Osteoblast (primary cell): ENCODE measurements around the gene GGCX. TPM values are rescaled to one million over a fixed set of nuclear protein-coding genes. Genes with fewer than 3 reads are reported as not detected.

Experiments
- DNase-seq: peaks from one replicate; pipeline ENCODE4 v3.0.0; 2011; ENCODE audit warnings: low spot score, mixed read lengths; ENCODE audit not compliant: insufficient read length; ENCODE audit errors: missing footprints
- H2AFZ ChIP-seq: 2 replicates; pipeline ENCODE4 v1.6.0; 2011; ENCODE audit warnings: mild to moderate bottlenecking, low read length
- H3K27ac ChIP-seq: 2 replicates; pipeline ENCODE4 v1.5.1; 2011; ENCODE audit warnings: mild to moderate bottlenecking, low read depth, low read length, moderate library complexity
- H3K27me3 ChIP-seq: 2 replicates; pipeline ENCODE4 v1.6.0; 2012; ENCODE audit warnings: mild to moderate bottlenecking, control low read depth, inconsistent platforms, low read length, moderate library complexity; ENCODE audit not compliant: insufficient read depth
- H3K36me3 ChIP-seq: 2 replicates; pipeline ENCODE4 v1.5.1; 2011; ENCODE audit warnings: mild to moderate bottlenecking, low read length, control low read depth, moderate library complexity; ENCODE audit not compliant: insufficient read depth
- H3K4me1 ChIP-seq: 2 replicates; pipeline ENCODE4 v1.5.1; 2011; ENCODE audit warnings: mild to moderate bottlenecking, low read length, control low read depth, moderate library complexity; ENCODE audit not compliant: insufficient read depth
- H3K4me2 ChIP-seq: 2 replicates; pipeline ENCODE4 v1.6.0; 2011; ENCODE audit warnings: mild to moderate bottlenecking, low read length; ENCODE audit not compliant: insufficient read depth
- H3K4me3 ChIP-seq: fragments of 200-600 bp; sonication (generic); 3 replicates; pipeline ENCODE4 v1.5.1; 2012; ENCODE audit warnings: mild to moderate bottlenecking, low read length, inconsistent platforms; ENCODE audit not compliant: insufficient read depth
- H3K79me2 ChIP-seq: 2 replicates; pipeline ENCODE4 v1.6.0; 2012; ENCODE audit warnings: mild to moderate bottlenecking, low read length, control low read depth, inconsistent platforms; ENCODE audit not compliant: insufficient read depth
- H3K9me3 ChIP-seq: 2 replicates; pipeline ENCODE4 v1.5.1; 2011; ENCODE audit warnings: low read depth, low read length, control low read depth
- H4K20me1 ChIP-seq: 2 replicates; pipeline ENCODE4 v1.6.0; 2012; ENCODE audit warnings: mild to moderate bottlenecking, low read length, control low read depth; ENCODE audit not compliant: insufficient read depth
- total RNA-seq: library from RNA; depleted of rRNA; stranded (reverse); fragments of >200 nt; gene quantifications from 2 replicates; pipeline ENCODE4 v1.2.3, GENCODE V29; 2012
- TF ChIP-seq, protein P1 (sequence below): IDR thresholded peaks from 2 replicates; pipeline ENCODE4 v1.5.1; 2011; ENCODE audit warnings: mild to moderate bottlenecking, low read depth, low read length, moderate library complexity; ENCODE audit errors: extremely low read depth

Gene GGCX
- total RNA-seq, 1 donor, result 40.9 TPM

DNA sequence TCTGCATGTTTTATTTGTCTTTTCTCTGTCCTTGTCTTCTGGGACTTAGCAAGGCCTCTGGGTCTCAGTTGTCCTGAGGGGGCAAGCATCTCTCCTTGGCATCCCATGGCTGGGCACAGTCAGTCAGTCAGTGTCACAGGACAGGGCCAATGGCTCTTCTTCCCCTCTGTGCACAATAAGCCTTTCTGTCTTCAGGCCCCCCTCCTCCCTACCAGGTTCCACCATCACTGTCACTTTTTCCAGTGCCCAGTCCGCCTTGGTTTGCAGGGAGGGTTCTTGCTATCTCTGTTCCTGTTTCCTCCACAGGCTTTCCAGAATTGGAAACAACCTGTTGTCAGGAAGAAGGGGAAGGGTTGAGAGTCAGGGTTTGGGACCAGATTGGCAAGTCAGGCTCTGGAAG, 21.2 kb upstream of the GGCX start:
- DNase-seq, result peak; percentile 56
- Histone ChIP-seq H2AFZ (no peak overlapping the region), H3K79me2 (peaks cover 7% of the 10 kb centered on the region), H3K27ac (no peak overlapping the region), H3K27me3 (peaks cover 3% of the 10 kb centered on the region), H3K4me3 (no peak overlapping the region), H4K20me1 (no peaks in the 10 kb centered on the region), H3K36me3 (no peaks in the 10 kb centered on the region), H3K4me2 (no peak overlapping the region), H3K4me1 (peaks cover 20% of the 10 kb centered on the region), H3K9me3 (no peaks in the 10 kb centered on the region)
- TF ChIP-seq, protein P1, sequence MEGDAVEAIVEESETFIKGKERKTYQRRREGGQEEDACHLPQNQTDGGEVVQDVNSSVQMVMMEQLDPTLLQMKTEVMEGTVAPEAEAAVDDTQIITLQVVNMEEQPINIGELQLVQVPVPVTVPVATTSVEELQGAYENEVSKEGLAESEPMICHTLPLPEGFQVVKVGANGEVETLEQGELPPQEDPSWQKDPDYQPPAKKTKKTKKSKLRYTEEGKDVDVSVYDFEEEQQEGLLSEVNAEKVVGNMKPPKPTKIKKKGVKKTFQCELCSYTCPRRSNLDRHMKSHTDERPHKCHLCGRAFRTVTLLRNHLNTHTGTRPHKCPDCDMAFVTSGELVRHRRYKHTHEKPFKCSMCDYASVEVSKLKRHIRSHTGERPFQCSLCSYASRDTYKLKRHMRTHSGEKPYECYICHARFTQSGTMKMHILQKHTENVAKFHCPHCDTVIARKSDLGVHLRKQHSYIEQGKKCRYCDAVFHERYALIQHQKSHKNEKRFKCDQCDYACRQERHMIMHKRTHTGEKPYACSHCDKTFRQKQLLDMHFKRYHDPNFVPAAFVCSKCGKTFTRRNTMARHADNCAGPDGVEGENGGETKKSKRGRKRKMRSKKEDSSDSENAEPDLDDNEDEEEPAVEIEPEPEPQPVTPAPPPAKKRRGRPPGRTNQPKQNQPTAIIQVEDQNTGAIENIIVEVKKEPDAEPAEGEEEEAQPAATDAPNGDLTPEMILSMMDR, result no peak

DNA sequence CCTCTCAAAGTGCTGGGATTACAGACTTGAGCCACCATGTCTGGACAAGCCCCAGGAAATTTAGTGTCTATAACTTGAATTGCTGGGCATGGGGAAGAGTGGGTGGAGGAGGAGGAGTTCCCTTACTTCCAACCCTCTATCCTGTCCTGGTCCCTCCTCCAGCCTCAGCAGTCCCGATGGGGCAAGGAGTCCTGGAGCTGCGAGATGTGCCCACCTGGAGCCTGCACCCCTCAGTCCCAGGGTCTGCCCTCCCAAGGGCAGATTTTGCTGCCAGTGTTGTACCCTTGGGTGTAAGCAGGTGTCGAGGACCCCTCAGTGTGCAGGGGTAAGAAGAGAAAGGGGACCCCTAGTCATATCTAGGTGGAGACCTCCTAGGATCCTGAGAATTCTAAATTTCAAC, 18.9 kb upstream of the GGCX start:
- Histone ChIP-seq H3K4me2 (no peak overlapping the region), H3K9me3 (no peaks in the 10 kb centered on the region), H3K36me3 (no peaks in the 10 kb centered on the region), H3K79me2 (peaks cover under 1% of the 10 kb centered on the region), H4K20me1 (no peaks in the 10 kb centered on the region), H2AFZ (no peak overlapping the region), H3K27me3 (peaks cover 3% of the 10 kb centered on the region), H3K27ac (no peak overlapping the region), H3K4me3 (no peak overlapping the region), H3K4me1 (peaks cover 10% of the 10 kb centered on the region)
- peak; percentile 74 for DNase-seq
- TF ChIP-seq, protein P1, result no peak

DNA sequence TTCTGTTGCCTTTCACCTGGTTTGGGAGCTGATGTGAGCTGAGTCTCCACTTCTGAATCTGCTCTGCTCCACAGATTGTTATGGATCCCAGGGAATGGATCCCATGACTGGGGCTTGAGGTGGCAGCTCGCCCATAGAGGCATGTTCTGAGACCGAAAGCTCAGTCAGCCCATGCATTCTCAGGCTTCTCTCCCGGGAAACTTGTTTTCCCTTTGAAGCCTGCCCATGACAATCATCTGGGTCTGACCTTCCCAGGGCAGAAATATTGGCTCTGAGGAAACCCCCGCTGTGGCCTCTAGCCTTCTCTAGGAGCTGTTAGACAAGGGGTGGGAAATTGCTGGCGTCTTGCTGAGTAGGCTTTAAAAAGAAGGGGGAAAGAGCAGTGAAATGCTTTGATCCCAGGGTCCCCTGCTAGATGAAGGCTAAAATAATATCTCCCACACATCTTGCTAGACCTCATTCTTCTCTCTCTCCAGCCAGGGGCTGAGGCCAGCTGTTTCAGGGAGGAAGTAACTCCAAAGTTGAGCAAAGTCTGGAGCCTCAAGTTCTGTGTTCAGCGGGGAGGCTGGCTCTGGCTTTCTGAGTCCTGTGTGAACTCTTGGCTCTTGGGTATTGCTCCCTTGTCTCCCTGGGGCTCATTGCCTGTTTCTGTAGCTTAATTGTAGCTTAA, 18.1 kb upstream of the GGCX start:
- H3K4me2 ChIP-seq, result no peak overlapping the region
- peak overlapping the region; percentile 18 for H2AFZ ChIP-seq
- no peaks in the 10 kb centered on the region for H4K20me1 ChIP-seq
- no peaks in the 10 kb centered on the region for H3K36me3 ChIP-seq
- no peak overlapping the region for H3K27ac ChIP-seq
- H3K4me3 ChIP-seq, result no peak overlapping the region
- peaks cover 3% of the 10 kb centered on the region for H3K4me1 ChIP-seq
- DNase-seq, result peak; percentile 72
- no peaks in the 10 kb centered on the region for H3K79me2 ChIP-seq
- peaks cover 3% of the 10 kb centered on the region for H3K27me3 ChIP-seq
- H3K9me3 ChIP-seq, result no peaks in the 10 kb centered on the region
- TF ChIP-seq, protein P1, result no peak

DNA sequence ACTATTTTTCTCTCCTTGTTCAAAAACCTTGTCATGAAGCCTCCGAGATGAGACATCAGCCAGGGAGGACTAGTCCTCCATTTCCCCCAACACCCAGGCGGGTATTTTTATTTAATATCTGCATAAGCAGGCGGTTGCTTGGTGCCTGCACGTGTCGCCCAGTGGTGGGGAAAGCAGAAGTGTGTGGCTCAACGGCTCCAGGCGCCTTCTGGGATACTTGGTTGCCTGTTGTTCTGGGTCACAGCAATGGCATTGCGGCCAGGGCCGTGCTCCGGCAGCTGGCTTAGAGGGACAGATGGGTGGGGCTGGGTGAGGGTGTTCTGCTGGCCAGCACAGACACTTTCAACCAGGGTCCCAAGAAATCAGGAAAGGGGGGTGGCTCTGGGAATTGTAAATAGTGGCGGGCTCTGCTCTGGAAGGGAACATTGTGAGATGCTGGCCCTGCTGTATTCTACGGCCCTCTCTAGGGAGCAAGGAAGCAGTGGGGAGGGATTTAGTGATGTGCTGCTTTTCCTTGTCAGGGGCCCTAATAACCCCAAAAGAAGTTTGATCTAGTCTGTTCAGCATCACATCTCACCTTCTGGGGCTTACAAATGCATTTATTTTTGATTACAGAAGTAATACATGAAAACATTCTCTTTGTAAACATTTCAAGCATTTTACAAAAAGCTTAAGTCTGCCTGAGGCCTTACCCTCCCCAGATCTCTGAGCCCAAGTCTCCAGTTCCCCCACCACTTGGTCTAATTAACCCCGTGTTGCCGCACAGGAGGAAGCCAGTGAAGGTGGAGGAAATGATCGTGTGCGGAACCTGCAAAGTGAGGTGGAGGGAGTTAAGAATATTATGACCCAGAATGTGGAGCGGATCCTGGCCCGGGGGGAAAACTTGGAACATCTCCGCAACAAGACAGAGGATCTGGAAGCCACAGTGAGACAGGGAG, 17.2 kb upstream of the GGCX start:
- Histone ChIP-seq H3K36me3 (no peaks in the 10 kb centered on the region), H3K9me3 (no peaks in the 10 kb centered on the region), H2AFZ (peak overlapping the region; percentile 15), H3K27me3 (peaks cover 3% of the 10 kb centered on the region), H3K4me1 (no peaks in the 10 kb centered on the region), H4K20me1 (no peaks in the 10 kb centered on the region), H3K27ac (no peak overlapping the region), H3K79me2 (no peaks in the 10 kb centered on the region), H3K4me2 (no peak overlapping the region), H3K4me3 (no peak overlapping the region)
- TF ChIP-seq, protein P1, result no peak
- peak; percentile 39 for DNase-seq
